T-helper 2 cell treated with Interferon-gamma antibody and Interleukin-4, amounts not matched to agents 100 ng/mL and 5 ng/mL, for 36 hours (primary cell): ENCODE measurements around the gene GPR151. TPM values are rescaled to one million over a fixed set of nuclear protein-coding genes. Genes with fewer than 3 reads are reported as not detected.

ENCODE experiments used
- total RNA-seq: library from RNA; stranded (reverse); gene quantifications from 2 replicates; pipeline ENCODE4 v1.2.3, GENCODE V29; 2022

GPR151 gene
- total RNA-seq, 1 donor from 2014 or later, result not detected

Other genes starting within 250 kb of the GPR151 start
- gene POU4F3, start 177.4 kb downstream of the GPR151 start, total RNA-seq, result 0.07 and 0.09 TPM in 2 replicates
- 106 and 109 TPM in 2 replicates for gene TCERG1, start 68.9 kb downstream of the GPR151 start, total RNA-seq